SK-N-SH treated with all-trans-retinoic acid at 6 μM for 48 hours (cell line): Measurements from ENCODE around the gene URI1.

Experiments
- ATAC-seq: fragments of 200-7000 bp; cut with Tn5 transposase; 3 replicates; pipeline ENCODE4 v1.9.1; 2020; ENCODE audit warnings: mild to moderate bottlenecking, moderate library complexity
- ARNTL ChIP-seq: fragments of 450-650 bp; formaldehyde crosslinking; IDR thresholded peaks from 2 replicates; pipeline ENCODE4 v1.5.0; 2020; ENCODE audit warnings: low read depth, mild to moderate bottlenecking, moderate library complexity, borderline replicate concordance
- BACH2 ChIP-seq: fragments of 250-450 bp; sonication (Bioruptor Pico); IDR thresholded peaks from 2 replicates; pipeline ENCODE4 v1.9.0; 2021; ENCODE audit warnings: mild to moderate bottlenecking, borderline replicate concordance
- CSDC2 ChIP-seq: fragments of 250-450 bp; sonication (Bioruptor Pico); IDR thresholded peaks from 2 replicates; pipeline ENCODE4 v1.5.0; 2020; ENCODE audit warnings: mild to moderate bottlenecking, moderate library complexity
- ESRRG ChIP-seq: fragments of 250-450 bp; sonication (Bioruptor Pico); IDR thresholded peaks from 2 replicates; pipeline ENCODE4 v1.6.1; 2021; ENCODE audit warnings: mild to moderate bottlenecking
- GLIS3 ChIP-seq: fragments of 250-450 bp; sonication (Bioruptor Pico); IDR thresholded peaks from 2 replicates; pipeline ENCODE4 v1.5.0; 2020; ENCODE audit warnings: mild to moderate bottlenecking, moderate library complexity
- ISL1 ChIP-seq: fragments of 250-450 bp; sonication (Bioruptor Pico); IDR thresholded peaks from 2 replicates; pipeline ENCODE4 v2.1.2; 2022; ENCODE audit warnings: mild to moderate bottlenecking, moderate library complexity
- OSR1 ChIP-seq: fragments of 250-450 bp; sonication (Bioruptor Pico); IDR thresholded peaks from 2 replicates; pipeline ENCODE4 v1.8.0; 2022; ENCODE audit warnings: moderate library complexity, mild to moderate bottlenecking, inconsistent platforms
- PPARA ChIP-seq: fragments of 250-450 bp; sonication (Bioruptor Pico); IDR thresholded peaks from 2 replicates; pipeline ENCODE4 v1.5.0; 2020; ENCODE audit warnings: mild to moderate bottlenecking, borderline replicate concordance
- RARB ChIP-seq: fragments of 250-450 bp; sonication (Bioruptor Pico); IDR thresholded peaks from 2 replicates; pipeline ENCODE4 v1.8.0; 2021; ENCODE audit warnings: mild to moderate bottlenecking, moderate library complexity
- SNAI2 ChIP-seq: fragments of 250-450 bp; sonication (Bioruptor Pico); IDR thresholded peaks from 2 replicates; pipeline ENCODE4 v1.5.0; 2020; ENCODE audit warnings: mild to moderate bottlenecking, moderate library complexity
- TCF4 ChIP-seq: fragments of 250-450 bp; sonication (Bioruptor Pico); IDR thresholded peaks from 2 replicates; pipeline ENCODE4 v1.8.0; 2021; ENCODE audit warnings: mild to moderate bottlenecking, moderate library complexity, borderline replicate concordance
- TOX ChIP-seq: fragments of 250-450 bp; sonication (Bioruptor Pico); IDR thresholded peaks from 2 replicates; pipeline ENCODE4 v1.8.0; 2021; ENCODE audit warnings: mild to moderate bottlenecking, moderate library complexity, borderline replicate concordance
- ZC3H10 ChIP-seq: fragments of 250-450 bp; sonication (Bioruptor Pico); IDR thresholded peaks from 2 replicates; pipeline ENCODE4 v1.5.1; 2021; ENCODE audit warnings: mild to moderate bottlenecking, moderate library complexity
- ZFP3 ChIP-seq: fragments of 250-450 bp; sonication (Bioruptor Pico); IDR thresholded peaks from 2 replicates; pipeline ENCODE4 v1.5.0; 2020; ENCODE audit warnings: mild to moderate bottlenecking, moderate library complexity
- ZFP30 ChIP-seq: fragments of 450-650 bp; formaldehyde crosslinking; IDR thresholded peaks from 2 replicates; pipeline ENCODE4 v1.5.0; 2022; ENCODE audit warnings: mild to moderate bottlenecking, moderate library complexity
- ZNF565 ChIP-seq: fragments of 450-650 bp; formaldehyde crosslinking; conservative IDR thresholded peaks from 2 replicates; pipeline ENCODE4 v1.5.0; 2020; ENCODE audit warnings: low read depth, mild to moderate bottlenecking, moderate library complexity
- ZNF70 ChIP-seq: fragments of 450-650 bp; formaldehyde crosslinking; IDR thresholded peaks from 2 replicates; pipeline ENCODE4 v1.5.0; 2020; ENCODE audit warnings: mild to moderate bottlenecking, moderate library complexity
- ZNF8 ChIP-seq: fragments of 450-650 bp; formaldehyde crosslinking; IDR thresholded peaks from 2 replicates; pipeline ENCODE4 v1.5.0; 2020; ENCODE audit warnings: mild to moderate bottlenecking, moderate library complexity
- TF ChIP-seq, protein P1 (sequence below): fragments of 250-450 bp; sonication (Bioruptor Pico); IDR thresholded peaks from 2 replicates; pipeline ENCODE4 v1.5.1; 2021; ENCODE audit warnings: mild to moderate bottlenecking, moderate library complexity
- TF ChIP-seq, protein P2 (sequence below): fragments of 250-450 bp; sonication (Bioruptor Pico); IDR thresholded peaks from 2 replicates; pipeline ENCODE4 v1.8.0; 2020; ENCODE audit warnings: mild to moderate bottlenecking, moderate library complexity, borderline replicate concordance
- TF ChIP-seq, protein P3 (sequence below): fragments of 250-450 bp; sonication (Bioruptor Pico); IDR thresholded peaks from 2 replicates; pipeline ENCODE4 v1.5.0; 2020; ENCODE audit warnings: mild to moderate bottlenecking, moderate library complexity

Gene URI1

DNA sequence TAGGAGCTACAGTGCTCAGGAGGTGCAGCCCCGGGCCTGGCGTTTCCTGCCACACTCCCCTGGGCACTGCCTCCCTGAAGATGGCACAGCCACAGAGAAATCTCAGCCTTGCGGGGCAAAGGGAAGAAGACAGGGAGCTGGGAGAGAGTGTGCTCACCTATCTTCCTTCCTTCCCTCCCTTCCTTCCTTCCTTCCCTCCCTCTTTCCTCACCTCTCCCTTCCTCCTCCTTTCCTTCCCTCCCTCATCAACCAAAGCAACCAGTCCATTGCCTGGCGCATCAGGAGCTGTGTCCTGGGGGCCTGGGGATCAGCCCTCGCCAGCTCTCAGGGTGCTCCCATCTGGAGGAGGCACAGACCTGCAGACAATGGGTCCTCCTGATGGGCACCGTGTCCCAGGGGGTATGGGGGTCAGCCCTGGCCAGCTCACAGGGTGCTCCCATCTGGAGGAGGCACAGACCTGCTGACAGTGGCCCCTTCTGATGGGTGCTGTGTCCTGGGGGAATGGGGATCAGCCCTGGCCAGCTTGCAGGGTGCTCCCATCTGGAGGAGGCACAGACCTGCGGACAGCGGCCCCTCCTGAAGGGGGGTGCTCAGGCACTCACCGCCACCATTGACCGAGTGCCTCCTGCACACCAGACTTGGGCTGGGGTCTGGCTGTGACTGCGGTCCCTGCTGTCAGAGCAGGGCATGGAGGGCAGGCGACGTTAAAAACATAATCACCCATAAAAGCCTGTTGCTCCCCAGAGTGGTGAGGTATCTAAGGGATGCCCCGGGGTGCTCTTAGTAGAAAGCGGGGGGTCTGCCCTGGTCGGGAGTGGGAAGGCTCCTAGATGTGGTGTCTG lies 120.2 kb downstream of the URI1 start:
- ATAC-seq: no peak
- TF ChIP-seq OSR1 (CRISPR knock-in tag) (no peak), ISL1 (CRISPR knock-in tag) (no peak), ZFP3 (CRISPR knock-in tag) (no peak), GLIS3 (CRISPR knock-in tag) (no peak), TCF4 (CRISPR knock-in tag) (no peak), ESRRG (CRISPR knock-in tag) (no peak), CSDC2 (CRISPR knock-in tag) (no peak), BACH2 (CRISPR knock-in tag) (no peak), RARB (no peak), ZFP30 (CRISPR knock-in tag) (no peak), SNAI2 (CRISPR knock-in tag) (no peak), ZNF70 (no peak), ZNF8 (CRISPR knock-in tag) (no peak), TOX (no peak), ARNTL (CRISPR knock-in tag) (no peak)
- TF ChIP-seq, protein P1, sequence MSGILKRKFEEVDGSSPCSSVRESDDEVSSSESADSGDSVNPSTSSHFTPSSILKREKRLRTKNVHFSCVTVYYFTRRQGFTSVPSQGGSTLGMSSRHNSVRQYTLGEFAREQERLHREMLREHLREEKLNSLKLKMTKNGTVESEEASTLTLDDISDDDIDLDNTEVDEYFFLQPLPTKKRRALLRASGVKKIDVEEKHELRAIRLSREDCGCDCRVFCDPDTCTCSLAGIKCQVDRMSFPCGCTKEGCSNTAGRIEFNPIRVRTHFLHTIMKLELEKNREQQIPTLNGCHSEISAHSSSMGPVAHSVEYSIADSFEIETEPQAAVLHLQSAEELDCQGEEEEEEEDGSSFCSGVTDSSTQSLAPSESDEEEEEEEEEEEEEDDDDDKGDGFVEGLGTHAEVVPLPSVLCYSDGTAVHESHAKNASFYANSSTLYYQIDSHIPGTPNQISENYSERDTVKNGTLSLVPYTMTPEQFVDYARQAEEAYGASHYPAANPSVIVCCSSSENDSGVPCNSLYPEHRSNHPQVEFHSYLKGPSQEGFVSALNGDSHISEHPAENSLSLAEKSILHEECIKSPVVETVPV (CRISPR knock-in tag): no peak
- TF ChIP-seq, protein P2, sequence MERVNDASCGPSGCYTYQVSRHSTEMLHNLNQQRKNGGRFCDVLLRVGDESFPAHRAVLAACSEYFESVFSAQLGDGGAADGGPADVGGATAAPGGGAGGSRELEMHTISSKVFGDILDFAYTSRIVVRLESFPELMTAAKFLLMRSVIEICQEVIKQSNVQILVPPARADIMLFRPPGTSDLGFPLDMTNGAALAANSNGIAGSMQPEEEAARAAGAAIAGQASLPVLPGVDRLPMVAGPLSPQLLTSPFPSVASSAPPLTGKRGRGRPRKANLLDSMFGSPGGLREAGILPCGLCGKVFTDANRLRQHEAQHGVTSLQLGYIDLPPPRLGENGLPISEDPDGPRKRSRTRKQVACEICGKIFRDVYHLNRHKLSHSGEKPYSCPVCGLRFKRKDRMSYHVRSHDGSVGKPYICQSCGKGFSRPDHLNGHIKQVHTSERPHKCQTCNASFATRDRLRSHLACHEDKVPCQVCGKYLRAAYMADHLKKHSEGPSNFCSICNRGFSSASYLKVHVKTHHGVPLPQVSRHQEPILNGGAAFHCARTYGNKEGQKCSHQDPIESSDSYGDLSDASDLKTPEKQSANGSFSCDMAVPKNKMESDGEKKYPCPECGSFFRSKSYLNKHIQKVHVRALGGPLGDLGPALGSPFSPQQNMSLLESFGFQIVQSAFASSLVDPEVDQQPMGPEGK (CRISPR knock-in tag): no peak
- TF ChIP-seq, protein P3, sequence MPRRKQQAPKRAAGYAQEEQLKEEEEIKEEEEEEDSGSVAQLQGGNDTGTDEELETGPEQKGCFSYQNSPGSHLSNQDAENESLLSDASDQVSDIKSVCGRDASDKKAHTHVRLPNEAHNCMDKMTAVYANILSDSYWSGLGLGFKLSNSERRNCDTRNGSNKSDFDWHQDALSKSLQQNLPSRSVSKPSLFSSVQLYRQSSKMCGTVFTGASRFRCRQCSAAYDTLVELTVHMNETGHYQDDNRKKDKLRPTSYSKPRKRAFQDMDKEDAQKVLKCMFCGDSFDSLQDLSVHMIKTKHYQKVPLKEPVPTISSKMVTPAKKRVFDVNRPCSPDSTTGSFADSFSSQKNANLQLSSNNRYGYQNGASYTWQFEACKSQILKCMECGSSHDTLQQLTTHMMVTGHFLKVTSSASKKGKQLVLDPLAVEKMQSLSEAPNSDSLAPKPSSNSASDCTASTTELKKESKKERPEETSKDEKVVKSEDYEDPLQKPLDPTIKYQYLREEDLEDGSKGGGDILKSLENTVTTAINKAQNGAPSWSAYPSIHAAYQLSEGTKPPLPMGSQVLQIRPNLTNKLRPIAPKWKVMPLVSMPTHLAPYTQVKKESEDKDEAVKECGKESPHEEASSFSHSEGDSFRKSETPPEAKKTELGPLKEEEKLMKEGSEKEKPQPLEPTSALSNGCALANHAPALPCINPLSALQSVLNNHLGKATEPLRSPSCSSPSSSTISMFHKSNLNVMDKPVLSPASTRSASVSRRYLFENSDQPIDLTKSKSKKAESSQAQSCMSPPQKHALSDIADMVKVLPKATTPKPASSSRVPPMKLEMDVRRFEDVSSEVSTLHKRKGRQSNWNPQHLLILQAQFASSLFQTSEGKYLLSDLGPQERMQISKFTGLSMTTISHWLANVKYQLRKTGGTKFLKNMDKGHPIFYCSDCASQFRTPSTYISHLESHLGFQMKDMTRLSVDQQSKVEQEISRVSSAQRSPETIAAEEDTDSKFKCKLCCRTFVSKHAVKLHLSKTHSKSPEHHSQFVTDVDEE (CRISPR knock-in tag): no peak

DNA sequence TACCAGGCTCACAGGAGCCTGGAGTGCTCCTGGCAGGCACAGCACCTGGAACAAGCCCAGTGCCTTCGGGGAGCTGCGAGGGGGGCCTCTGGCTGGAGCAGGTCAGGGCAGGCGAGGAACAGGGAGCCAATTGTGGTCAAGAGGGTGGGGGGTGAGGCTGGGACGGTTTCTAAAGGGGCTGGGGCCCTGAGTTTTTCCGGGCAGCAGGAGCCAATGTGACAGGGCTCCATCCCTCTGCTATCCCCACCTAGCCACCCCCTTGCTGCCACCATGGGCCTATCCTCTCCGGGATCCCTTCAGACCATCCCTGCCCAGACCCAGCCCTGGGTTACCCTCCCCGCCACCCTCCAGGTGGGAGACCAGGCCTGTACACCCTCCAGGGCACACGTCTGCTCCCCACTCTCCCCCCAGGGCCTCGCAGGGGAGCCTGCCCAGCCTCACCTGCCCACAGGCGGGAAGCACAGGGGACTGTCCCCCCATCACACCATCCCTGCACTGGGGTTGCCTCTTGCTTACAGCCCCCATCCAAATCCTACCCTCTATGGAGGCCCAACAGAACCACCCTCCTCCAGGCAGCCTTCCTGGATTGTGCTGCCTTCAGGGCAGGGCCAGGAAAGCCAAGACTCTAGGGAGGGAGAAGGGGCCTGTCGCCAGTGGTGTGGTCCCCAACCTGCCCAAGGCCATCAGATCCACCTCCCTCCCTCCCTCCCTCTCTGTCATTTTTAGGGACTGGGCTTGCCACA lies 121.0 kb downstream of the URI1 start:
- TF ChIP-seq BACH2 (CRISPR knock-in tag) (no peak), RARB (no peak), SNAI2 (CRISPR knock-in tag) (no peak), TOX (no peak), ISL1 (CRISPR knock-in tag) (no peak), ZC3H10 (no peak), CSDC2 (CRISPR knock-in tag) (no peak), ZNF8 (CRISPR knock-in tag) (no peak), ZFP3 (CRISPR knock-in tag) (no peak), PPARA (CRISPR knock-in tag) (no peak), ESRRG (CRISPR knock-in tag) (no peak), GLIS3 (CRISPR knock-in tag) (no peak)
- no peak for ATAC-seq

- ATAC-seq: no peak
- TF ChIP-seq GLIS3 (CRISPR knock-in tag) (no peak), ZNF8 (CRISPR knock-in tag) (no peak), TOX (no peak), ARNTL (CRISPR knock-in tag) (no peak), SNAI2 (CRISPR knock-in tag) (no peak), ZNF70 (no peak), OSR1 (CRISPR knock-in tag) (no peak), ZNF565 (CRISPR knock-in tag) (no peak), RARB (no peak), TCF4 (CRISPR knock-in tag) (no peak), ESRRG (CRISPR knock-in tag) (no peak), ZFP30 (CRISPR knock-in tag) (no peak), CSDC2 (CRISPR knock-in tag) (no peak), ISL1 (CRISPR knock-in tag) (no peak)
- TF ChIP-seq, protein P2 (CRISPR knock-in tag): no peak
- TF ChIP-seq, protein P3 (CRISPR knock-in tag): no peak
Observed at GRCh38 chr19:30063650-30064347, 121.8 kb downstream of the URI1 start.
